Uterus (tissue), 2 donors: Measurements from ENCODE around the gene GALNT9.

Source experiments
- POLR2A ChIP-seq, 2 donors: fragments of 450-650 bp; IDR thresholded peaks; one replicate each; pipeline ENCODE4 v1.6.1; 2016; ENCODE audit warnings: antibody characterized with exemption in 2 of 2, mild to moderate bottlenecking in 1 of 2, moderate library complexity in 1 of 2
- TF ChIP-seq, protein P1 (sequence below), 4 experiments: fragments of 200-600 bp in 2 of 4; fragments of 450-650 bp in 2 of 4; sonication (generic) in 2 of 4; IDR thresholded peaks; one replicate each; pipeline ENCODE4 v1.5.1; 2016 to 2019; ENCODE audit warnings: antibody characterized with exemption in 4 of 4, mild to moderate bottlenecking in 2 of 4, moderate library complexity in 1 of 4

DNA sequence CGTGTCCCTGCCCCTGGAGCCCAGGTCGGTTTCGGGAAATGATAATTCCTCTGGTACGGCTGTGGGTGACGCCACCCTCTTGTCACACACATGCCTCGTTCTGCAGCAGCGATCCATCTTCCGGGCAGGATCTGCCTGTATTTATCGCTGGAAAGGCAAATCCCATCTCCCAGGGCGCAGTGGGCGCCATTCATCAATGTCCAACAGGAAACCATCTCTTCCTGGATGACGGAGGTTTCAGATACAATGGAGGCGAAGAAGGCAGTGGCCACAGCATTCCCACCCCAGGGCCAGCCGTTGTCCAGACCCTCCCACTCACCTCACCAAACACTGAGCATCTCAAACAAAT lies 110.9 kb downstream of the GALNT9 start:
- TF ChIP-seq, protein P1, sequence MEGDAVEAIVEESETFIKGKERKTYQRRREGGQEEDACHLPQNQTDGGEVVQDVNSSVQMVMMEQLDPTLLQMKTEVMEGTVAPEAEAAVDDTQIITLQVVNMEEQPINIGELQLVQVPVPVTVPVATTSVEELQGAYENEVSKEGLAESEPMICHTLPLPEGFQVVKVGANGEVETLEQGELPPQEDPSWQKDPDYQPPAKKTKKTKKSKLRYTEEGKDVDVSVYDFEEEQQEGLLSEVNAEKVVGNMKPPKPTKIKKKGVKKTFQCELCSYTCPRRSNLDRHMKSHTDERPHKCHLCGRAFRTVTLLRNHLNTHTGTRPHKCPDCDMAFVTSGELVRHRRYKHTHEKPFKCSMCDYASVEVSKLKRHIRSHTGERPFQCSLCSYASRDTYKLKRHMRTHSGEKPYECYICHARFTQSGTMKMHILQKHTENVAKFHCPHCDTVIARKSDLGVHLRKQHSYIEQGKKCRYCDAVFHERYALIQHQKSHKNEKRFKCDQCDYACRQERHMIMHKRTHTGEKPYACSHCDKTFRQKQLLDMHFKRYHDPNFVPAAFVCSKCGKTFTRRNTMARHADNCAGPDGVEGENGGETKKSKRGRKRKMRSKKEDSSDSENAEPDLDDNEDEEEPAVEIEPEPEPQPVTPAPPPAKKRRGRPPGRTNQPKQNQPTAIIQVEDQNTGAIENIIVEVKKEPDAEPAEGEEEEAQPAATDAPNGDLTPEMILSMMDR (IDR thresholded peaks at IDR 0.05) = no peak
- no peak for TF ChIP-seq POLR2A (IDR thresholded peaks at IDR 0.05)
